Stomach (tissue), 9 donors: ENCODE measurements around the gene TBC1D8. TPM values are rescaled to one million over a fixed set of nuclear protein-coding genes. Genes with fewer than 3 reads are reported as not detected.

ENCODE experiments used
- DNase-seq, 2 donors: peaks; one replicate each; pipeline versions ENCODE4 v3.0.0 to v3.0.0-alpha.2; 2013 to 2019
- H3K27ac ChIP-seq, 5 donors: fragments of 200-600 bp in 4 of 5; sonication (generic) in 4 of 5; one replicate each; pipeline ENCODE4 v1.5.1; 2013 to 2019; ENCODE audit warnings: mild to moderate bottlenecking in 1 of 5, moderate library complexity in 1 of 5
- H3K27me3 ChIP-seq, 3 donors: fragments of 200-600 bp; sonication (generic); one replicate each; pipeline ENCODE4 v1.5.1; 2017 to 2019; ENCODE audit warnings: mixed run types in 1 of 3
- H3K36me3 ChIP-seq, 4 donors: fragments of 200-600 bp; sonication (generic); 1 replicate in 3 of 4; 2 replicates in 1 of 4; pipeline ENCODE4 v1.5.1; 2016 to 2019
- H3K4me1 ChIP-seq, 4 donors: fragments of 200-600 bp; sonication (generic); one replicate each; pipeline ENCODE4 v1.5.1; 2016 to 2019
- H3K4me3 ChIP-seq, 4 donors: fragments of 200-600 bp; sonication (generic) in 3 of 4; one replicate each; pipeline ENCODE4 v1.5.1; 2016 to 2019; ENCODE audit warnings: mild to moderate bottlenecking in 1 of 4
- H3K9me3 ChIP-seq, 4 donors: fragments of 200-600 bp; sonication (generic); one replicate each; pipeline ENCODE4 v1.5.1; 2016 to 2019
- CTCF ChIP-seq, 7 experiments: fragments of 450-650 bp in 4 of 7; fragments of 200-600 bp in 3 of 7; sonication (generic) in 3 of 7; IDR thresholded peaks; one replicate each; pipeline ENCODE4 v1.5.1; 2016 to 2019; ENCODE audit warnings: antibody characterized with exemption in 7 of 7, control low read depth in 2 of 7, mild to moderate bottlenecking in 1 of 7
- EP300 ChIP-seq: sonication (generic); formaldehyde crosslinking; IDR thresholded peaks from one replicate; pipeline ENCODE4 v1.6.1; 2017; ENCODE audit warnings: antibody characterized with exemption
- POLR2A ChIP-seq, 4 donors: fragments of 450-650 bp; IDR thresholded peaks; one replicate each; pipeline ENCODE4 v1.6.1; 2016; ENCODE audit warnings: antibody characterized with exemption in 4 of 4, control low read depth in 2 of 4, mild to moderate bottlenecking in 1 of 4, moderate library complexity in 1 of 4
- POLR2AphosphoS5 ChIP-seq, 3 donors: sonication (generic); formaldehyde crosslinking; IDR thresholded peaks; one replicate each; pipeline ENCODE4 v1.6.1; 2016; ENCODE audit warnings: antibody characterized with exemption in 3 of 3
- WGBS, 5 donors: extraction: QIAGEN DNeasy Blood & Tissue Kit in 3 of 5; methylation state at CpG; one replicate each; pipeline versions ENCODE4 v1.1.5 to v1.1.7; 2013 to 2018; 5-methylcytosine and 5-hydroxymethylcytosine counted together
- intact Hi-C: fragments of 100-400 bp; cut with DNase I; formaldehyde crosslinking; loops from one replicate; pipeline ENCODE4 v1.15.1; 2023; ENCODE audit warnings: low total_unique reads
- polyA plus RNA-seq, 3 donors: library from polyadenylated mRNA; stranded (reverse); fragments of 200-250 nt; gene quantifications; one replicate each; pipeline ENCODE4 v1.2.3, GENCODE V29; 2013
- total RNA-seq, 5 donors: library from RNA; depleted of rRNA; stranded (reverse); fragments of >200 nt; gene quantifications; one replicate each; pipeline versions ENCODE4 v1.1.0 to v1.2.3, GENCODE V29; 2014 to 2016
- donor health status: healthy with polysubstance abuse.
- donor health status: Bipolar disorder and iron deficiency.
- donor health status: healthy.

Gene TBC1D8
- total and polyA plus RNA-seq, 8 donors, result 9.9 to 179 (median 74.9) TPM

- Histone ChIP-seq H3K27me3 (no peaks in the 10 kb centered on the region), H3K9me3 (no peaks in the 10 kb centered on the region), H3K36me3 (peaks cover 9 to 42% (median 32%) of the 10 kb centered on the region in 4 donors), H3K4me1 (peaks cover 0 to 2% (median 0%) of the 10 kb centered on the region in 4 donors), H3K4me3 (no peak overlapping the region), H3K27ac (no peak overlapping the region)
- intact Hi-C loops, result no loop called here
- 82 to 86% (median 84%) methylated on average over 11 of the region's 11 CpGs for WGBS, 5 donors
- no peak for TF ChIP-seq EP300
- no peak for TF ChIP-seq CTCF (IDR thresholded peaks at IDR 0.05)
- no peak for TF ChIP-seq POLR2AphosphoS5 (IDR thresholded peaks at IDR 0.05)
- TF ChIP-seq POLR2A (IDR thresholded peaks at IDR 0.05), result no peak
- no peak for DNase-seq
These were observed 186.5 kb downstream of the TBC1D8 start for GRCh38 chr2:100964681-100965169.

- WGBS, 5 donors, result 81 to 90% (median 88%) methylated on average over 12 of the region's 12 CpGs
These were observed 187.0 kb downstream of the TBC1D8 start for GRCh38 chr2:100964222-100964621.

GRCh38 chr2:100963026-100963375 lies 188.2 kb downstream of the TBC1D8 start:
- no peaks in the 10 kb centered on the region for H3K9me3 ChIP-seq
- peaks cover 13 to 20% (median 15%) of the 10 kb centered on the region in 4 donors for H3K4me1 ChIP-seq
- H3K27ac ChIP-seq, result no peak overlapping the region
- WGBS, 5 donors, result 90 to 95% (median 94%) methylated on average over 4 of the region's 4 CpGs
- H3K4me3 ChIP-seq, result no peak overlapping the region
- TF ChIP-seq EP300, result no peak
- TF ChIP-seq CTCF (IDR thresholded peaks at IDR 0.05), result no peak
- TF ChIP-seq POLR2AphosphoS5 (IDR thresholded peaks at IDR 0.05), result no peak
- TF ChIP-seq POLR2A (IDR thresholded peaks at IDR 0.05), result no peak
- no peak for DNase-seq
- intact Hi-C loops, result no loop called here
- H3K27me3 ChIP-seq, result no peaks in the 10 kb centered on the region
- peaks cover 0 to 24% (median 14%) of the 10 kb centered on the region in 4 donors for H3K36me3 ChIP-seq

More at GRCh38 chr2:100964222-100964621, 187.0 kb downstream of the TBC1D8 start:
- H3K27me3 ChIP-seq, result no peaks in the 10 kb centered on the region
- H3K4me3 ChIP-seq, result no peak overlapping the region
- H3K27ac ChIP-seq, result no peak overlapping the region
- peaks cover 9 to 37% (median 27%) of the 10 kb centered on the region in 4 donors for H3K36me3 ChIP-seq
- peaks cover under 1 to 7% (median 3%) of the 10 kb centered on the region in 4 donors for H3K4me1 ChIP-seq
- DNase-seq, result no peak
- TF ChIP-seq EP300, result no peak
- TF ChIP-seq POLR2A (IDR thresholded peaks at IDR 0.05), result no peak
- no peak for TF ChIP-seq CTCF (IDR thresholded peaks at IDR 0.05)
- TF ChIP-seq POLR2AphosphoS5 (IDR thresholded peaks at IDR 0.05), result no peak
- H3K9me3 ChIP-seq, result no peaks in the 10 kb centered on the region
- intact Hi-C loops, result no loop called here

- no peak for TF ChIP-seq POLR2A (IDR thresholded peaks at IDR 0.05)
- TF ChIP-seq CTCF (IDR thresholded peaks at IDR 0.05), result no peak
- TF ChIP-seq EP300, result no peak
- TF ChIP-seq POLR2AphosphoS5 (IDR thresholded peaks at IDR 0.05), result no peak
- 87 to 96% (median 94%) methylated on average over 12 of the region's 12 CpGs for WGBS, 5 donors
- Histone ChIP-seq H3K4me1 (peaks cover 14 to 25% (median 18%) of the 10 kb centered on the region in 4 donors), H3K36me3 (peaks cover 0 to 19% (median 9%) of the 10 kb centered on the region in 4 donors), H3K27me3 (no peaks in the 10 kb centered on the region), H3K4me3 (no peak overlapping the region), H3K27ac (no peak overlapping the region), H3K9me3 (no peaks in the 10 kb centered on the region)
- intact Hi-C loops, result no loop called here
- no peak for DNase-seq
These were observed 188.7 kb downstream of the TBC1D8 start for GRCh38 chr2:100962366-100963025.
